Choroid plexus epithelial cell (primary cell): ENCODE results near the gene ABHD3.

Source experiments
- DNase-seq: peaks from one replicate; pipeline ENCODE4 v3.0.0-alpha.2; 2010; ENCODE audit warnings: low read depth
- H3K4me3 ChIP-seq: 2 replicates; pipeline ENCODE4 v1.5.1; 2011; ENCODE audit warnings: low read depth, mild to moderate bottlenecking, control low read depth, low read length, moderate library complexity
- TF ChIP-seq, protein P1 (sequence below): conservative IDR thresholded peaks from 2 replicates; pipeline ENCODE4 v1.5.1; 2011; ENCODE audit warnings: low read depth, mild to moderate bottlenecking, control low read depth, inconsistent platforms, low read length, moderate library complexity

ABHD3 gene

DNA sequence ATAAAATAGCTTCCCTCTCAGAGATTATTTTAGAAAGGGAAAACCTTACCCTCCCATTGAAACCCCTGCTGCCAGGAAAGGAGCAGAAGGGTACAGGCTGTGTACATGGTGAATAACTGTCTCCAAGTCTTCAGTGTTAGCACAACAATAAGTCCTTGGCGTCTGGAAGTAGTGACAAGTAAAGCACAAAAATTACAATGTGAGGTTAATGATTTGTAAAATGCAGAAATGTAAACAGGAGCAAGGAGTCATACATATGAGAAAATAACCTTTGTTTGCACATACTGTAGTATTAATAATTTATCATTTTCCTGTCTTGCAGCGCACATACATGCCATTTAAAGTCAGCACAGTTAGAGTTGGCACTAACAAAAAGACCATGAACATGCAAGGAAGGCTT lies 40.5 kb downstream of the ABHD3 start:
- TF ChIP-seq, protein P1, sequence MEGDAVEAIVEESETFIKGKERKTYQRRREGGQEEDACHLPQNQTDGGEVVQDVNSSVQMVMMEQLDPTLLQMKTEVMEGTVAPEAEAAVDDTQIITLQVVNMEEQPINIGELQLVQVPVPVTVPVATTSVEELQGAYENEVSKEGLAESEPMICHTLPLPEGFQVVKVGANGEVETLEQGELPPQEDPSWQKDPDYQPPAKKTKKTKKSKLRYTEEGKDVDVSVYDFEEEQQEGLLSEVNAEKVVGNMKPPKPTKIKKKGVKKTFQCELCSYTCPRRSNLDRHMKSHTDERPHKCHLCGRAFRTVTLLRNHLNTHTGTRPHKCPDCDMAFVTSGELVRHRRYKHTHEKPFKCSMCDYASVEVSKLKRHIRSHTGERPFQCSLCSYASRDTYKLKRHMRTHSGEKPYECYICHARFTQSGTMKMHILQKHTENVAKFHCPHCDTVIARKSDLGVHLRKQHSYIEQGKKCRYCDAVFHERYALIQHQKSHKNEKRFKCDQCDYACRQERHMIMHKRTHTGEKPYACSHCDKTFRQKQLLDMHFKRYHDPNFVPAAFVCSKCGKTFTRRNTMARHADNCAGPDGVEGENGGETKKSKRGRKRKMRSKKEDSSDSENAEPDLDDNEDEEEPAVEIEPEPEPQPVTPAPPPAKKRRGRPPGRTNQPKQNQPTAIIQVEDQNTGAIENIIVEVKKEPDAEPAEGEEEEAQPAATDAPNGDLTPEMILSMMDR = no peak
- no peak overlapping the region for H3K4me3 ChIP-seq
- no peak for DNase-seq

DNA sequence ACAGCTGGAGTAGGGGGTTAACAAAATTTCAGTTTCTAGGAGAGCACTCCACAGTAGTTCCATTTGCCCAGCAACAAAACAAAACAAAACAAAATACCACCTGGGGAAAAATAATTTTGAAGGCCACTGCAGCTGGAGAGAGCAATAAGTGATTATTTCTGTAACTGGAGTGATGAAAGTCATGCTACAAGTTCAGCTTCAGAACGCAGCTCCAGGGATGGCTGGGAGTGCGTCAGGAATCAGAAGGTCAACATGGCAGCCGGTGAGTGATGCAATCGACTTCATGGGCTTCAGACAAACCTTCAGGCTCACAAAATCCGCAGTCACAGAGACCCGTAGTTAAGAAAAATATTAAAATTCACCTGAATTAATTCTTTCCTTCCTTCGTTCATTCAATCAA lies 41.0 kb downstream of the ABHD3 start:
- peak; percentile 95 for DNase-seq
- TF ChIP-seq, protein P1 = no peak

DNA sequence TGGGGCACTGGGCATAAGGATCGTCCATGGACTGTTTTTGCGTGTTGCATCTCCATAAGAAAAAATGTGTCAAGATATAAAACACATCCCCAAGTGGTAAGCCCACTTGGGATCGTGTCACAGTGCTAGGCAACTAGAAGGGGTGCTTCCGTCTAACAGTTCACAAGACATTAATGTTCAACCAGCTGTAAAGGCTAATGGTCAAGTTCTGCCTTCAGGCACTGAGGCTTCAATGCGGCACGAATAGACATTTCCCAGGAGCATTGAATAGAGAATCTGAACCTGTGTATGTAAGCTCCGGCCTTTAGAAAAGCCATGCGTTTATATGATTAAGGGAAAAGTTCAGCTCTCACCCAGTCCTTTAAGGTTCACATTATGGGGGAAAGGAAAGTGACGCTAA lies 42.0 kb downstream of the ABHD3 start:
- no peak overlapping the region for H3K4me3 ChIP-seq
- TF ChIP-seq, protein P1 = no peak
- DNase-seq = no peak

More for the DNA sequence above, 41.0 kb downstream of the ABHD3 start:
- H3K4me3 ChIP-seq = no peak overlapping the region

DNA sequence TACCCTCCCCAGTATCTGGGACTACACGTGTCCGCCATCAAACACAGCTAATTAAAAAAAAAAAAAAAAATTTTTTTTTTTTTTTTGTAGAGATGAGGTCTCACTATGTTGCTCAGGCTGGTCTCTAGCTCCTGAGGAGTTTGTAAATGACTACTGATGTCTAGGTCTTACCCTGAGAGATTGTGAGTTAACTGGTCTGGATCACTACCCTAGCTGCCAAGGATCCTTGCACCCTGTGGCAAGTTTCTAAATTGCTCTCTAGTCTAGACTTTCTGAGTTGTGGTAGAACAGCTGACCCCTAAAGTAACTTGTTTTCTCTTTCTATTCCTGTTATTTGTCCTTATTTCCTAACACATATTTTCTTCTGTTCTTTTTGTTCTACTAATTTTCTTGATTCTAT lies 44.5 kb downstream of the ABHD3 start:
- TF ChIP-seq, protein P1 = no peak
- DNase-seq = no peak
- no peak overlapping the region for H3K4me3 ChIP-seq

DNA sequence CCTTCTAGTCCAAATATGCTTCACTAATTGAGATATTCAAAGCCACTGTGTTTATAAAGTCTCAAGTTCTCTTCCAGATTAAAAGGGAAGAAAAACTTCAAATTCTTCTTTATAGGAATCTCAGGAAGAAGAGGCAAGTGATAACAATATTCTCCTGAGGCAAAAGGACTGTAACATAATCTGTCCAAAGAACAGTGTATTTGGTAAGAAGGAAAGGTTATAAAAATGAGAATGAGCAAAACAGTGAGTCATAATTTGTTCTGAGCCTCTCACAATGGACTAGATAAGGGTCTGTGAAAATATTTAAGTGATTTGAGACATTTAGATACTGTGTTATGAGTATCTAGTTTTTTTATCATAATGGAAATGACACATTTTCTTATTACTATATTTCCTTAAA lies 48.2 kb downstream of the ABHD3 start:
- TF ChIP-seq, protein P1 = no peak
- H3K4me3 ChIP-seq = no peak overlapping the region
- DNase-seq = peak; percentile 83

DNA sequence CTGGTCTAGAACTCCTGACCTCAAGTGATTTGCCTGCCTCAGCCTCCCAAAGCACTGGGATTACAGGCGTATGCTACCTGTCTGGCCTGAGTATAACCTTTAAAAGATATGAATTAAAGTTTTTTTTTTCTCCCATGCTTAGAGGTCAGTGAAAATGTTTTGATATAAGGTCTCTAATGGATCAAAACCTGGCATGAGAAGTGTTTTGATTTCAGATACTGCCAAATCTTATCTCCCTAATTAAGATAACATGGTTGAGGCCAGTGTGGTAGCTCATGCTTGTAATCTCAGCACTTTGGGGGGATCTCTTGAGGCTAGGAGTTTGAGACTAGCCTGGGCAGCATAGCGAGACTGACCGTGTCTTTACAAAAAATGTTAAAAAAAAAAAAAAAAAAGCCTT lies 51.2 kb downstream of the ABHD3 start:
- H3K4me3 ChIP-seq = no peak overlapping the region
- TF ChIP-seq, protein P1 = no peak
- DNase-seq = no peak

DNA sequence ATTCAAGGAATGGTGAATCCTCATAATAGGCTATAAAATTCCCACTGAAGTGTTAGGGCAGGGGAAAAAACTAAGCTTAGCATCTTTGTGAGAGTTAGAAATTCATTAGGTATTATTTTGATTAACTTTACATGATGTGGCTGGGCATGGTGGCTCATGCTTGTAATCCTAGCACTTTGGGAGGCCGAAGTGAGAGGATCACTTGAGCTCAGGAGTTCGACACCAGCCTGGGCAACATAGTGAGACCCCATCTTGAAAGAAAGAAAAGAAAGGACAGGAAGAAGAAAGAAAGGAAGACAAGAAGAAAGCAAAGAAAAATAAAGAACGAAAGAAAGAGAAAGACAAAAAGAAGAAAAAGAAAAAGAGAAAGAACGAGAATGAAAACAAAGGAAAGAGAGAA lies 52.5 kb downstream of the ABHD3 start:
- no peak for DNase-seq
- H3K4me3 ChIP-seq = no peak overlapping the region
- TF ChIP-seq, protein P1 = no peak
